CD4-positive, CD25-positive, alpha-beta regulatory T cell (primary cell): Measurements from ENCODE around the gene PCSK6. TPM values are rescaled to one million over a fixed set of nuclear protein-coding genes. Genes with fewer than 3 reads are reported as not detected.
A peak's percentile ranks its signal among the peaks of the same experiment; 100 is the strongest.
"Not testable (repeated sequence)": the region's sequence is repeated elsewhere in the genome, so short reads cannot be mapped to it uniquely, and the experiment has no call there.

Experiments used
- ATAC-seq, 2 donors: fragments of 150-1000 bp; cut with Tn5 transposase; one replicate each; pipeline ENCODE4 v1.10.0; 2021; ENCODE audit warnings: low read depth in 2 of 2, moderate number of reproducible peaks in 2 of 2, moderate library complexity in 1 of 2
- DNase-seq, 3 donors: peaks; one replicate each; pipeline versions ENCODE4 v3.0.0 to v3.0.0-alpha.2; 2012 to 2022; ENCODE audit warnings: mixed read lengths in 1 of 3
- H3K27ac ChIP-seq: one replicate; pipeline ENCODE4 v1.7.0; 2013; ENCODE audit warnings: mild to moderate bottlenecking, low read length; ENCODE audit not compliant: insufficient read depth, poor library complexity, severe bottlenecking
- H3K27me3 ChIP-seq: one replicate; pipeline ENCODE4 v1.7.0; 2013; ENCODE audit warnings: low read length; ENCODE audit not compliant: control insufficient read depth, insufficient read depth
- H3K36me3 ChIP-seq: one replicate; pipeline ENCODE4 v1.7.0; 2013; ENCODE audit warnings: mild to moderate bottlenecking, low read length, moderate library complexity; ENCODE audit not compliant: control insufficient read depth, insufficient read depth
- H3K4me1 ChIP-seq: 2 replicates; pipeline ENCODE4 v1.7.0; 2013; ENCODE audit warnings: mild to moderate bottlenecking, low read length; ENCODE audit not compliant: insufficient read depth, control insufficient read depth, poor library complexity, severe bottlenecking
- H3K4me3 ChIP-seq: one replicate; pipeline ENCODE4 v1.7.0; 2013; ENCODE audit warnings: low read depth, mild to moderate bottlenecking, low read length, moderate library complexity
- H3K9me3 ChIP-seq, 2 experiments: 1 replicate in 1 of 2; 2 replicates in 1 of 2; pipeline ENCODE4 v1.7.0; 2013; ENCODE audit warnings: low read length in 2 of 2, mild to moderate bottlenecking in 1 of 2, moderate library complexity in 1 of 2; ENCODE audit not compliant: control insufficient read depth in 2 of 2
- H3K27ac Mint-ChIP-seq, 3 donors: one replicate each; pipeline ENCODE4 v1.8.0; 2020 to 2022; ENCODE audit warnings: mild to moderate bottlenecking in 3 of 3, mixed read lengths in 3 of 3, moderate library complexity in 2 of 3
- H3K27me3 Mint-ChIP-seq: one replicate; pipeline ENCODE4 v1.8.0; 2022; ENCODE audit warnings: mild to moderate bottlenecking, mixed read lengths
- H3K36me3 Mint-ChIP-seq: one replicate; pipeline ENCODE4 v1.8.0; 2020; ENCODE audit warnings: mixed read lengths
- H3K4me1 Mint-ChIP-seq, 4 donors: one replicate each; pipeline ENCODE4 v1.8.0; 2020 to 2022; ENCODE audit warnings: mixed read lengths in 4 of 4, mild to moderate bottlenecking in 1 of 4
- H3K4me3 Mint-ChIP-seq, 4 donors: one replicate each; pipeline ENCODE4 v1.8.0; 2020 to 2022; ENCODE audit warnings: mild to moderate bottlenecking in 4 of 4, mixed read lengths in 4 of 4, moderate library complexity in 3 of 4
- H3K9me3 Mint-ChIP-seq, 7 donors: one replicate each; pipeline ENCODE4 v1.8.0; 2020 to 2022; ENCODE audit warnings: mixed read lengths in 7 of 7, mild to moderate bottlenecking in 3 of 7, moderate library complexity in 2 of 7
- polyA plus RNA-seq, 4 donors: library from polyadenylated mRNA; unstranded; fragments of 300-500 nt; fragmentation: Illumina TruSeq; gene quantifications; one replicate each; pipeline ENCODE4 v1.2.3, GENCODE V29; 2021
- total RNA-seq: library from RNA; stranded (reverse); gene quantifications from one replicate; pipeline ENCODE4 v1.2.3, GENCODE V29; 2022

The PCSK6 gene
- total and polyA plus RNA-seq, 5 donors from 2014 or later = 0.07 to 1.1 (median 0.22) TPM; not detected in 1

DNA sequence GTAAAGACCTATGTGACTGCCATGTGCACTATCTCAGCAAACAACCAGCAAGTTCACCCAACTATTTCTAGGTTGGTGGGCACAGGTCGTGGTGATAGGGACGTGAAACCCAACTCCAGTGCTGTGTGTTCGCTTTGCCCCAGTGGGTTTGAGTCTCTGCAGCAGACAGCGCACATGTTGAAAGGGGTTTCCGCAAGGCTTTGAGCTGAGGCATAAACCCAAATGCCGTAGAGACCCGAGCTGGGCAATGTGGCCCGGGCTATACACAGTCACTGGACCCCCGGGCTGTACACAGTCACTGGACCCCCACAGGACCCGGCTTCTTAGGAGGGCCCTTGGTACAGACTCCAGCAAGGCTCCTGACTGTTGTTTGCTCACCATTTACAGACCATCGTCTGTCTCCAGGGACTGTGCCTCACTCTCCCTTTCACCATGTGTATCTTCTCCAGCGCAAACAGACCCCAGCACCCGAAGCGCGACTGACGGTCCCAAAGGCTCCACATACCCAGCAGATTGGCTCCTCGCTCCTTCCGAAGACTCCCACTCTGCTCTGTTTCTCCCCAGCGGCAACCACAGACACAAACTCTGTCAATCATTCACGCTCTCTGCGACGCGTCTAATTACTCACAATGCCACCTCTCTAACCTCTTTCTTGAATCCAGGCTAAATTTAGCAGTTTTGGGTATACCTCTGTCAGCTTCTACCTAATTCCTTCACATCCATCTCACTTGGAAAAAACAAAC is 31.2 kb downstream of the PCSK6 start:
- H3K9me3 ChIP-seq = no peaks in the 10 kb centered on the region
- H3K27me3 Mint-ChIP-seq = peaks cover 9% of the 10 kb centered on the region
- H3K4me1 Mint-ChIP-seq = no peaks in the 10 kb centered on the region
- H3K36me3 ChIP-seq = no peaks in the 10 kb centered on the region
- H3K36me3 Mint-ChIP-seq = no peaks in the 10 kb centered on the region
- H3K4me3 ChIP-seq = no peak overlapping the region
- no peak for DNase-seq
- H3K9me3 Mint-ChIP-seq = no peaks in the 10 kb centered on the region
- H3K4me1 ChIP-seq = no peaks in the 10 kb centered on the region
- H3K27ac ChIP-seq = no peak overlapping the region
- H3K27me3 ChIP-seq = no peaks in the 10 kb centered on the region
- H3K4me3 Mint-ChIP-seq = no peak overlapping the region
- no peak for ATAC-seq
- H3K27ac Mint-ChIP-seq = peak overlapping the region in 1 of 3 donors; percentile 57

DNA sequence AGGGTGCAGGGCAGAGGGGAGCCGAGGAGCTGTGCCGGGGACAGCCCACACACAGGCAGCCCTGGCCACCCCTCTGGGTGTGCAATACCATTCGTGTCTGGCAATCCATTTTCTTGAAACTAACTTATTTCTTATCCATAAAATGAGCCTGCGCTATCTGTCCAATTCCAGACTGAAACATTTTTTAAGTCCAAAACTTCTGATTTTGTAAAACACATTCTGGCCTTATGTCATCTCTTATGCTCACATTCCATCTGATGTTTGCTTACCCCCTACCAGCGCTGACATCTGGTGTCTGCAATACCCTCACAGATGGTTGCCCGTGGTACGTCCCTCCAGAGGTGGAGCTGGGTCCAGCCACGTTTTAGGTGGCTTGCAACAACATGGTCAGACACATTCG is 31.8 kb downstream of the PCSK6 start:
- Histone ChIP-seq H3K27me3 (no peaks in the 10 kb centered on the region), H3K27ac (no peak overlapping the region), H3K4me1 (no peaks in the 10 kb centered on the region), H3K9me3 (no peaks in the 10 kb centered on the region), H3K36me3 (no peaks in the 10 kb centered on the region), H3K4me3 (no peak overlapping the region)
- Mint-ChIP-seq H3K27me3 (peaks cover 14% of the 10 kb centered on the region), H3K27ac (no peak overlapping the region), H3K4me3 (no peak overlapping the region), H3K9me3 (no peaks in the 10 kb centered on the region), H3K4me1 (no peaks in the 10 kb centered on the region), H3K36me3 (no peaks in the 10 kb centered on the region)
- ATAC-seq (no peak), DNase-seq (no peak)

DNA sequence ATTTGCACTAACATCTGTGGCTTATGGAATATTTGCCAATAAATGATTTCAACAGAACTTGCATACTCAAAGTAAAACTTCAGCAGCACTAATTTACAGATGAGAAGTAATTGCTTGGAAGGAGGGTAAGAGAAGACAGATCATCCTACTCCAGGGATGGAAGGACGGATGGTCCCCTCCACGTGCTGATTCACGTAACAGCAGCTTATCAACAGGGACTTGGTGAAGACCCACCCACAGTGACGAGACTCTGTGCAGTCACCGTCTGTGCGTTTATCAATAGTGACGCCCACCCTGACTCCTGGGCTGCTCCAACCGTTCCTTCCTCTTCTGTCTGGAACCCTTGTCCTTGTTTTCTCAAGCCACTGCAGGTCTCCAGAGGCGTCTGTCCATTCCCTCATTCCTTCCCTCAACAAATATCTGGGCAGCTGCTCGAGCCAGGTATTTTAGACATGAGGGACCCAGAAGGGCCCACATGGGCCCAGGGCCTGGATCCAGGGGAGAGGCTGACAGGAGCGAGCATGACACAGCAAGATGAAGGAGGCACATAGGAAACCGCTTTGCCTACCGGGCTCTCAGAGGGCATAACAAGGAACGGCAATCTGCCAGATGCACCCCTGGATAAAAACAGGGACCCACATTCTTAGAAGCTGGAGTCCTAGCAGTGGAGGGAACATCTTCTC is 33.3 kb downstream of the PCSK6 start:
- ATAC-seq = no peak
- Histone ChIP-seq H3K4me3 (no peak overlapping the region), H3K9me3 (no peaks in the 10 kb centered on the region), H3K36me3 (no peaks in the 10 kb centered on the region), H3K4me1 (no peaks in the 10 kb centered on the region), H3K27me3 (peaks cover 2% of the 10 kb centered on the region), H3K27ac (no peak overlapping the region)
- DNase-seq = no peak
- no peaks in the 10 kb centered on the region for H3K4me1 Mint-ChIP-seq
- H3K4me3 Mint-ChIP-seq = no peak overlapping the region
- peaks cover 16% of the 10 kb centered on the region for H3K27me3 Mint-ChIP-seq
- no peaks in the 10 kb centered on the region for H3K36me3 Mint-ChIP-seq
- H3K9me3 Mint-ChIP-seq = no peaks in the 10 kb centered on the region
- H3K27ac Mint-ChIP-seq = no peak overlapping the region

DNA sequence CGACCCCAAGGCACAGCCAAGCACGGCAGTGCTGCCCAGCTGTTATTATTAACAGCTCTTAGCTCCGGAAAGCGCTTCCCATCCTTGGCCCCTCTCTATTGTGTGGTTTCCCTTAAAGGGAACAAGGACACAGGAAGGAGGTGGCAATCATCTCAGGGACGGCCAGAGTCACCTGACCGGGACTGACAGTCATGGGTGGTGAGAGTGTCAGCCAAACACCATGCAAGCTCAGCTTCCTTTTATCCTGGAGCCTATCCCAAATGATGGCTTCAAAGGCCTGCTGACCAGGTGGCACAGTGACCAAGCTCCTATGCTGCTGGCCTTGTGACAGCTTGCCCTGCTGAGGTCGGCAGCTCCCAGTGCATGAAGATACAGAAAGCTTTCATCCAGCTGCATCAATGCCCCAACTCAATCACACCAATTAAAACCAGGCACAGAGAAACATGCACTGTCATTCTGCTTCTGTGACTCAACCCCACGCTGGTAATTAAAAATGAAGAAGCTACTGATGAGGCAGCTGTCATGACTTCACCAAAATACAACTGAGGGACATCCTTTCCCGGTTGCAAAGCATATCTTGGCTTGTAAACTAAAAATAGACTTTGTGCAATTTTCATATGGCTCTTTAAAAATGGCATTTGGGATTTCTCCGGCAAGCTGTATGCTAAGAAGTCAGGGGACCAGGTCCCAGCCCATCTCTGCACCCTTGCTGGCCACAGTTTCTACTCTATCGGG is 34.0 kb downstream of the PCSK6 start:
- ATAC-seq (peak in 1 of 2 donors; percentile 44), DNase-seq (peak in 1 of 3 donors; percentile 30)
- no peaks in the 10 kb centered on the region for H3K4me1 Mint-ChIP-seq
- H3K4me3 Mint-ChIP-seq = no peak overlapping the region
- H3K36me3 ChIP-seq = no peaks in the 10 kb centered on the region
- H3K36me3 Mint-ChIP-seq = no peaks in the 10 kb centered on the region
- H3K9me3 ChIP-seq = no peaks in the 10 kb centered on the region
- H3K27me3 ChIP-seq = peaks cover 2% of the 10 kb centered on the region
- no peak overlapping the region for H3K27ac ChIP-seq
- H3K27ac Mint-ChIP-seq = no peak overlapping the region
- H3K9me3 Mint-ChIP-seq = no peaks in the 10 kb centered on the region
- no peak overlapping the region for H3K4me3 ChIP-seq
- no peaks in the 10 kb centered on the region for H3K4me1 ChIP-seq
- peaks cover 21% of the 10 kb centered on the region for H3K27me3 Mint-ChIP-seq

DNA sequence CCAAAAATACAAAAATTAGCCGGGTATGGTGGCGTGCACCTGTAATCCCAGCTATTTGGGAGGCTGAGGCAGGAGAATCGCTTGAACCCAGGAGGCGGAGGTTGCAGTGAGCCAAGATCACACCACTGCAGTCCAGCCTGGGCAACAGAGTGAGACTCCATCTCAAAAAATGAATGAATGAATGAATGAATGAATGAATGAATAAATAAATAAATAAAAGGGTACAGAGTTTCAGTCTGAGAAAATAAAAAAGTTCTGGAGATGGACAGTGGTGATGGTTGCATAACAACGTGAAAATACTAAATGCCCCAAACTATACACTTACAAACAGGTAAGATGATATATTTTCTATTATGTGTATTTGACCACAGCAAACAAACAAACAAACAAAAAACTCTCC is 34.7 kb downstream of the PCSK6 start:
- not testable (repeated sequence) for DNase-seq, H3K9me3 Mint-ChIP-seq, H3K4me3 ChIP-seq, H3K4me3 Mint-ChIP-seq, H3K27ac Mint-ChIP-seq, H3K27ac ChIP-seq, H3K4me1 ChIP-seq, H3K36me3 Mint-ChIP-seq, ATAC-seq, H3K27me3 ChIP-seq, H3K9me3 ChIP-seq, H3K4me1 Mint-ChIP-seq, H3K36me3 ChIP-seq
- H3K27me3 Mint-ChIP-seq = peaks cover 22% of the 10 kb centered on the region

DNA sequence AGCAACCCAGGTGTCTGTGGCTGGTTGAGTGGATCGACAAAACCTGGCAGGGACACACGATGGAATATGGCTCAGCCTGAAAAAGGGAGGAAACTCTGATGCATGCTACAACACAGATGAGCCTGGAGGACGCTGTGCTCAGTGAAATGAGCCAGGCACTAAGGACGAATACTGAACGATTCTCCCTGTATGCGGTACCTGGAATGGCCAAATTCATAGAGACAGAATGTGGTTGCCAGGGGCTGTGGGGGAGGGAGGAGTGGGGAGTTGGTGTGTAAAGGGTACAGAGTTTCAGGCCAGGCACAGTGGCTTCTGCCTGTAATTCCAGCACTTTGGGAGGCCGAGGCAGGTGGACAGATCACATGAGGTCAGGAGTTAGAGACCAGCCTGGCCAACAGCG is 35.1 kb downstream of the PCSK6 start:
- no peaks in the 10 kb centered on the region for H3K4me1 Mint-ChIP-seq
- DNase-seq (no peak), ATAC-seq (no peak)
- H3K27ac Mint-ChIP-seq = no peak overlapping the region
- peaks cover 2% of the 10 kb centered on the region for H3K27me3 ChIP-seq
- H3K27me3 Mint-ChIP-seq = peaks cover 22% of the 10 kb centered on the region
- no peaks in the 10 kb centered on the region for H3K9me3 Mint-ChIP-seq
- H3K36me3 Mint-ChIP-seq = no peaks in the 10 kb centered on the region
- no peak overlapping the region for H3K27ac ChIP-seq
- no peaks in the 10 kb centered on the region for H3K36me3 ChIP-seq
- no peaks in the 10 kb centered on the region for H3K9me3 ChIP-seq
- no peak overlapping the region for H3K4me3 ChIP-seq
- no peaks in the 10 kb centered on the region for H3K4me1 ChIP-seq
- H3K4me3 Mint-ChIP-seq = no peak overlapping the region

DNA sequence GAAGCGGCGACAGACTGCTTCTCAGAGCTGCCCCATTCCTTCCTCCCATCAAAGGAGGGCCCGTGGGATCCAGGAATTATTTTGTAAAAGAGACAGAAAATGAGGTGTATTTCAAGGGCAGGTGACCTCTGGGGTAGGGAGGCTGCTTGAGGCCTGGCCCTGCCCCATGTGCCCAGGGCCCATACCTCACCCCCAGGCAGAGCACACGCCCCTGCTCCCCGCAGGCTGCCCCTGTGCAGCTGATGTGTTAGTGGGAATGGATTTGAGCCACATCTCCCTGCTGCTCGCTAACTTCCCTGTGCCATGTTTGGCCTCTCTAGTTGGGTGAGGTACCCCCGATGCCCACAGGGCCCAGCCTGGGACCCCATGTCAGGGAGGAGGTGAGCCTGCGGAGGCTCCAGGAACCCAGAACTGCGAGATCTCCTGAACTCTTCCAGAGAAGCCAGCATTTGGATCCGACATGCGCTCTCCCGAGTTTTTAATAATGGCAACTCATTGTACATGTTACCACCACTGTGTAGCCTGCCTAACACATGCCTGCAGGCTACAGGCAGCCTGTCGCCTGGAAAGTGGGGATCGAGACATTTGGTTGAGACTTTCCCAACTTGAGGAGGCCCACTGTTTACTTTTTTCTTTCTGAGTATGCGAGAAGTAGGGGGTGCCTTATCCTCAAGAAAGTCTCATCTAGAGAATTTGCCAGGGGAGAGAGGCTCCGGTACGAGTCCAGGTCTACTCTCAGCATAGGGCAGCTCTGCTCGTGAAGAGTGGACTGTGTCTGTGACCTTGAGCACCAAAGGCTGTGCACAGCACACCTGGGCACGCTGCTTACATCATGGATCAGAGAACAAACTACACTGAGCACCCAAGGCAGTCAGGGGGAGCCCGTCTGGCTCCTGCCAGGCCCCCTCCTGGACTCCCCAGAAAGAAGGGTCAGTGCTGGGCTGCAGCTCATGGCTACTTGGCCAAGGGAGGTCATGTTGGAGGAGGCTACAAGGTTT is 36.1 kb downstream of the PCSK6 start:
- Histone ChIP-seq H3K4me3 (no peak overlapping the region), H3K27ac (no peak overlapping the region), H3K27me3 (peaks cover 2% of the 10 kb centered on the region), H3K4me1 (no peaks in the 10 kb centered on the region), H3K9me3 (no peaks in the 10 kb centered on the region), H3K36me3 (no peaks in the 10 kb centered on the region)
- Mint-ChIP-seq H3K27me3 (peaks cover 22% of the 10 kb centered on the region), H3K36me3 (no peaks in the 10 kb centered on the region), H3K9me3 (no peaks in the 10 kb centered on the region), H3K27ac (peak overlapping the region in 1 of 3 donors; percentile 49), H3K4me3 (no peak overlapping the region), H3K4me1 (no peaks in the 10 kb centered on the region)
- ATAC-seq (no peak), DNase-seq (no peak)
